Hepatocyte (in vitro differentiated cells): ENCODE measurements around the gene KCNQ1.

Experiments
- CTCF ChIP-seq: fragments of 200-600 bp; sonication (generic); IDR thresholded peaks from 2 replicates; pipeline ENCODE4 v1.5.1; 2016; ENCODE audit warnings: antibody characterized with exemption, mild to moderate bottlenecking; ENCODE audit not compliant: poor library complexity
- EZH2 ChIP-seq: fragments of 200-600 bp; sonication (generic); IDR thresholded peaks from 2 replicates; pipeline ENCODE4 v1.6.1; 2016; ENCODE audit warnings: antibody characterized with exemption, mild to moderate bottlenecking, borderline replicate concordance
- EZH2phosphoT487 ChIP-seq: fragments of 200-600 bp; sonication (generic); IDR thresholded peaks from one replicate; pipeline ENCODE4 v1.6.1; 2018; ENCODE audit warnings: antibody characterized with exemption, mild to moderate bottlenecking, low read depth, moderate library complexity; ENCODE audit not compliant: unreplicated experiment, severe bottlenecking

GRCh38 chr11:2508793-2509192 is 64.0 kb downstream of the KCNQ1 start:
- no peak for TF ChIP-seq CTCF
- TF ChIP-seq EZH2: no peak
- no peak for TF ChIP-seq EZH2phosphoT487
